K562 (cell line): ENCODE measurements around the gene B4GALNT3. TPM values are rescaled to one million over a fixed set of nuclear protein-coding genes. Genes with fewer than 3 reads are reported as not detected.

ENCODE experiments used
- ATAC-seq: fragments of 200-7000 bp; cut with Tn5 transposase; 3 replicates; pipeline ENCODE4 v1.9.1; 2020; ENCODE audit warnings: moderate library complexity
- BruUV-seq: library from RNA; stranded (reverse); fragments of 400-500 nt; replicated peaks from 2 replicates; lab custom pipeline; 2021; lab: Mats Ljungman, UMichigan
- CTCF ChIA-PET: fragments of 300-600 bp; formaldehyde crosslinking; extraction: SDS; loops from one replicate; lab custom pipeline; 2021; ENCODE audit warnings: low intra/inter-chr PET ratio; lab: Yijun Ruan, JAX
- POLR2A ChIA-PET: fragments of 300-600, 350-650 bp; sonication (Branson Sonifier 250); formaldehyde crosslinking; extraction: SDS; loops from one replicate; lab custom pipeline; 2021; ENCODE audit warnings: antibody characterized with exemption, inconsistent platforms; lab: Yijun Ruan, JAX
- DNase-seq, 4 experiments: peaks; one replicate each; pipeline versions ENCODE4 v3.0.0 to v3.0.0-alpha.2; 2011 to 2018; ENCODE audit warnings: low spot score in 3 of 4, mixed read lengths in 3 of 4; ENCODE audit errors: extremely low read depth in 1 of 4
- FAIRE-seq: peaks from 2 replicates; lab custom pipeline; 2011; peaks lifted over from hg19 to GRCh38; lab: Jason Lieb, UNC
- H2AFZ ChIP-seq: 2 replicates; pipeline ENCODE4 v1.6.0; 2011; ENCODE audit warnings: low read depth, low read length, control low read depth, inconsistent platforms
- H3K27ac ChIP-seq: fragments of 200-600 bp; 3 replicates; pipeline ENCODE4 v1.8.0; 2011; ENCODE audit warnings: low read depth, mild to moderate bottlenecking, control low read depth, inconsistent platforms, low read length, moderate library complexity, mixed read lengths; ENCODE audit errors: extremely low read depth
- H3K27me3 ChIP-seq, 2 experiments: fragments of 300-600 bp in 1 of 2; 2 replicates in 1 of 2; 3 replicates in 1 of 2; pipeline versions ENCODE4 v1.6.0 to v1.8.0; 2011; ENCODE audit warnings: inconsistent platforms in 2 of 2, low read length in 2 of 2, mild to moderate bottlenecking in 1 of 2, mixed read lengths in 1 of 2, moderate library complexity in 1 of 2; ENCODE audit not compliant: control insufficient read depth in 2 of 2, insufficient read depth in 2 of 2
- H3K36me3 ChIP-seq: fragments of 300-600 bp; 3 replicates; pipeline ENCODE4 v1.8.0; 2011; ENCODE audit warnings: mild to moderate bottlenecking, low read length, inconsistent platforms; ENCODE audit not compliant: control insufficient read depth, insufficient read depth
- H3K4me1 ChIP-seq, 2 experiments: fragments of 200-600 bp in 1 of 2; replicated peaks in 1 of 2; 2 replicates in 1 of 2; 3 replicates in 1 of 2; pipeline versions ENCODE4 v1.5.1 to v1.8.0; 2011; ENCODE audit warnings: inconsistent platforms in 2 of 2, low read length in 2 of 2, mild to moderate bottlenecking in 1 of 2, mixed read lengths in 1 of 2, moderate library complexity in 1 of 2; ENCODE audit not compliant: control insufficient read depth in 2 of 2, insufficient read depth in 2 of 2
- H3K4me2 ChIP-seq: 2 replicates; pipeline ENCODE4 v1.6.1; 2011; ENCODE audit warnings: low read length, control low read depth, inconsistent platforms, mixed read lengths; ENCODE audit not compliant: insufficient read depth
- H3K4me3 ChIP-seq: fragments of 200-600 bp; sonication (generic), shearing (Covaris generic); 2 replicates; pipeline ENCODE4 v1.5.1; 2016; ENCODE audit warnings: control low read depth, inconsistent platforms
- H3K79me2 ChIP-seq: fragments of 200-600 bp; 3 replicates; pipeline ENCODE4 v1.8.0; 2011; ENCODE audit warnings: low read length, inconsistent platforms; ENCODE audit not compliant: control insufficient read depth, insufficient read depth
- H3K9ac ChIP-seq, 2 experiments: 2 replicates each; pipeline versions ENCODE4 v1.6.0 to v1.6.1; 2011; ENCODE audit warnings: low read depth in 2 of 2, low read length in 2 of 2, control low read depth in 1 of 2, inconsistent platforms in 1 of 2, mild to moderate bottlenecking in 1 of 2, mixed read lengths in 1 of 2; ENCODE audit not compliant: insufficient read depth in 1 of 2
- H3K9me1 ChIP-seq: one replicate; pipeline ENCODE4 v1.6.0; 2011; ENCODE audit warnings: inconsistent platforms, mild to moderate bottlenecking, low read length, moderate library complexity; ENCODE audit not compliant: control insufficient read depth, insufficient read depth
- H3K9me3 ChIP-seq: replicated peaks from 2 replicates; pipeline ENCODE4 v1.5.1; 2011; ENCODE audit warnings: low read depth, low read length, inconsistent platforms; ENCODE audit not compliant: control insufficient read depth, insufficient read depth
- H4K20me1 ChIP-seq: replicated peaks from 2 replicates; pipeline ENCODE4 v1.6.1; 2011; ENCODE audit warnings: low read length, inconsistent platforms, mixed read lengths; ENCODE audit not compliant: control insufficient read depth, insufficient read depth
- ASH1L ChIP-seq: fragments of 450-650 bp; IDR thresholded peaks from 2 replicates; pipeline ENCODE4 v1.6.1; 2018; ENCODE audit warnings: borderline replicate concordance, mild to moderate bottlenecking, low read depth; ENCODE audit not compliant: partially characterized antibody
- GTF2A2 ChIP-seq: IDR thresholded peaks from 2 replicates; pipeline ENCODE4 v1.6.1; 2016; ENCODE audit warnings: mild to moderate bottlenecking, missing genetic modification characterization, missing compliant biosample characterization
- ILF3 ChIP-seq: fragments of 450-650 bp; IDR thresholded peaks from 2 replicates; pipeline ENCODE4 v1.6.1; 2018; ENCODE audit warnings: antibody characterized with exemption, mild to moderate bottlenecking, moderate library complexity, borderline replicate concordance
- NEUROD1 ChIP-seq: fragments of 150-350 bp; IDR thresholded peaks from 2 replicates; pipeline ENCODE4 v1.6.1; 2014; ENCODE audit warnings: borderline replicate concordance, low read length, low read depth; ENCODE audit not compliant: partially characterized antibody
- NR1H2 ChIP-seq: sonication (generic); formaldehyde crosslinking; IDR thresholded peaks from 2 replicates; pipeline ENCODE4 v1.4.0; 2020; ENCODE audit warnings: mild to moderate bottlenecking, missing genetic modification reagents
- PTTG1 ChIP-seq: fragments of 450-650 bp; IDR thresholded peaks from 2 replicates; pipeline ENCODE4 v1.6.1; 2016; ENCODE audit warnings: low read depth, mild to moderate bottlenecking, missing genetic modification characterization, missing compliant biosample characterization
- SIN3A ChIP-seq, 2 experiments: fragments of 150-350 bp in 1 of 2; IDR thresholded peaks; 2 replicates each; pipeline ENCODE4 v1.6.1; 2011 to 2016; ENCODE audit warnings: borderline replicate concordance in 2 of 2, low read depth in 2 of 2, low read length in 2 of 2, mild to moderate bottlenecking in 2 of 2, moderate library complexity in 2 of 2; ENCODE audit not compliant: control insufficient read depth in 1 of 2
- SMAD1 ChIP-seq: fragments of 150-350 bp; IDR thresholded peaks from 2 replicates; pipeline ENCODE4 v1.6.1; 2014; ENCODE audit warnings: low read length, low read depth; ENCODE audit not compliant: partially characterized antibody
- SREBF2 ChIP-seq: sonication (generic); formaldehyde crosslinking; IDR thresholded peaks from 2 replicates; pipeline ENCODE4 v1.4.0; 2020; ENCODE audit warnings: mild to moderate bottlenecking, missing genetic modification reagents
- TRIM24 ChIP-seq, 2 experiments: fragments of 450-650 bp; IDR thresholded peaks; 2 replicates each; pipeline ENCODE4 v1.6.1; 2016
- ZFPM2 ChIP-seq: fragments of 250-450 bp; sonication (Bioruptor Pico); IDR thresholded peaks from 2 replicates; pipeline ENCODE4 v1.5.1; 2022; ENCODE audit warnings: mild to moderate bottlenecking
- ZFX ChIP-seq: sonication (generic); formaldehyde crosslinking; IDR thresholded peaks from 2 replicates; pipeline ENCODE4 v1.8.0; 2022; ENCODE audit warnings: mild to moderate bottlenecking, missing genetic modification reagents, moderate library complexity
- ZNF134 ChIP-seq: fragments of 250-450 bp; sonication (Bioruptor Pico); conservative IDR thresholded peaks from 2 replicates; pipeline ENCODE4 v1.4.0; 2020
- ZNF274 ChIP-seq: IDR thresholded peaks from 2 replicates; pipeline ENCODE4 v1.6.1; 2011; ENCODE audit warnings: low read depth, mild to moderate bottlenecking, low read length, moderate library complexity, borderline replicate concordance
- ZNF354B ChIP-seq: fragments of 250-450 bp; sonication (Bioruptor Pico); IDR thresholded peaks from 2 replicates; pipeline ENCODE4 v1.4.0; 2020
- ZNF384 ChIP-seq: IDR thresholded peaks from 2 replicates; pipeline ENCODE4 v1.6.1; 2012; ENCODE audit warnings: low read depth, low read length, improper control_type of control experiment
- ZNF445 ChIP-seq: fragments of 250-450 bp; sonication (Bioruptor Pico); IDR thresholded peaks from 2 replicates; pipeline ENCODE4 v1.4.0; 2020; ENCODE audit warnings: low read depth, mild to moderate bottlenecking, moderate library complexity
- WGBS: fragments of 100-300 bp; shearing (Covaris generic); methylation state at CpG from one replicate; pipeline ENCODE4 v1.1.6; 2016; ENCODE audit warnings: low coverage, mixed read lengths; ENCODE audit not compliant: insufficient coverage; ENCODE audit errors: missing lambda C conversion rate; 5-methylcytosine and 5-hydroxymethylcytosine counted together
- in situ Hi-C: fragments of 300-500 bp; cut with MboI; formaldehyde crosslinking; loops from 4 replicates; pipeline ENCODE4 v1.15.0; 2018; ENCODE audit warnings: inconsistent platforms, mixed read lengths
- intact Hi-C: fragments of 100-400 bp; cut with micrococcal nuclease; formaldehyde crosslinking; loops from 2 replicates; pipeline ENCODE4 v1.14.2; 2022
- polyA plus RNA-seq, 8 experiments: library from polyadenylated mRNA; depleted of rRNA in 4 of 8; stranded (reverse) in 5 of 8; unstranded in 3 of 8; fragments of >200 nt; fragmentation: Nextera tagmentation in 2 of 8; fragmentation: Illumina TruSeq in 1 of 8; extraction: Ambion mirVana in 2 of 8; extraction: Trizol in 1 of 8; gene quantifications; 2 replicates each; pipeline versions ENCODE4 v1.2.1 to v1.2.3, GENCODE V29; 2011 to 2014; ENCODE audit warnings: inconsistent platforms in 1 of 8, missing spikeins in 1 of 8
- total RNA-seq, 7 experiments: library from RNA; depleted of rRNA in 6 of 7; stranded (reverse); fragments of >200 nt in 6 of 7; fragmentation: Illumina TruSeq in 2 of 7; extraction: Trizol in 2 of 7; gene quantifications; 2 replicates each; pipeline versions ENCODE4 v1.2.1 to v1.2.3, GENCODE V29; 2011 to 2021; ENCODE audit warnings: low replicate concordance in 1 of 7
- TF ChIP-seq, protein P1 (sequence below): fragments of 200-400 bp; formaldehyde crosslinking; IDR thresholded peaks from 2 replicates; pipeline ENCODE4 v1.6.1; 2017; ENCODE audit warnings: mild to moderate bottlenecking, low read depth, low read length, moderate library complexity
- TF ChIP-seq, protein P2 (sequence below): fragments of 450-650 bp; formaldehyde crosslinking; IDR thresholded peaks from 2 replicates; pipeline ENCODE4 v1.4.0; 2020; ENCODE audit warnings: mild to moderate bottlenecking, moderate library complexity

B4GALNT3 gene
- total and polyA plus RNA-seq, 9 of the 15 experiments (the other 6 are each of a cell fraction or from before 2014, with no cell fraction given): 0.04 to 0.36 (median 0.10) TPM; not detected in 6

DNA sequence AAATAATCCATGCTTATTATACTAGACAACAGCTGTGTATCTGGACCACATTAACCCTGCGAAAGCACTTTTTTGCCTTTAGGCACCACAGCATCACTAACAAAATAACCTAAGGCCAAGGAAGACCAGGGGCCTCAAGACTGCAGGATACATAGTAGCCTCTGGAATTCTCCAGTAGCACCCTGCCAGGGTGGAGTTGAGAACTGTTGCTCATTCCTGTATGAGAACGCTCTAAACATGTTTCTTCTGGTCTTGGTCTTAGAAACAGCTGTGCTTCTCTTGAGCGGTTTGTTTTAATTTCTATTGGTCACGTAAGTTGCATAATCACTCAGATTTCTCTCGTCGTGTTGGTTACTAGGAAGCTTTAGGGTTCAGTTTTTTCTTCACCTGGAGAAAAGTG lies 7.9 kb downstream of the B4GALNT3 start:
- Histone ChIP-seq H3K9me3 (no peaks in the 10 kb centered on the region), H3K4me2 (no peak overlapping the region), H2AFZ (no peak overlapping the region), H3K27ac (no peak overlapping the region), H3K79me2 (no peaks in the 10 kb centered on the region), H3K9ac (no peak overlapping the region), H3K36me3 (no peaks in the 10 kb centered on the region), H3K27me3 (peaks cover 10 to 39% of the 10 kb centered on the region in 2 experiments; a peak in 4 of 5 replicates), H3K4me3 (no peak overlapping the region), H4K20me1 (no peaks in the 10 kb centered on the region), H3K4me1 (no peaks in the 10 kb centered on the region; a peak in 1 of 5 replicates), H3K9me1 (no peaks in the 10 kb centered on the region)
- ATAC-seq (no peak), FAIRE-seq (no peak), DNase-seq (no peak)
- TF ChIP-seq ZFX (no peak), ASH1L (no peak), GTF2A2 (tag) (no peak), ZNF274 (no peak), NEUROD1 (no peak), SIN3A (IDR thresholded peaks at IDR 0.05; ENCODE audit: borderline replicate concordance in 2 of 2, control insufficient read depth in 1 of 2, low read depth in 2 of 2, low read length in 2 of 2) (no peak), ZNF445 (CRISPR knock-in tag) (no peak), TRIM24 (IDR thresholded peaks at IDR 0.05) (no peak), ZNF384 (no peak), ZFPM2 (CRISPR knock-in tag) (no peak), PTTG1 (tag) (no peak), ZNF134 (CRISPR knock-in tag) (no peak), NR1H2 (no peak), ZNF354B (no peak), SREBF2 (CRISPR knock-in tag) (no peak), ILF3 (no peak), SMAD1 (no peak)
- TF ChIP-seq, protein P1, sequence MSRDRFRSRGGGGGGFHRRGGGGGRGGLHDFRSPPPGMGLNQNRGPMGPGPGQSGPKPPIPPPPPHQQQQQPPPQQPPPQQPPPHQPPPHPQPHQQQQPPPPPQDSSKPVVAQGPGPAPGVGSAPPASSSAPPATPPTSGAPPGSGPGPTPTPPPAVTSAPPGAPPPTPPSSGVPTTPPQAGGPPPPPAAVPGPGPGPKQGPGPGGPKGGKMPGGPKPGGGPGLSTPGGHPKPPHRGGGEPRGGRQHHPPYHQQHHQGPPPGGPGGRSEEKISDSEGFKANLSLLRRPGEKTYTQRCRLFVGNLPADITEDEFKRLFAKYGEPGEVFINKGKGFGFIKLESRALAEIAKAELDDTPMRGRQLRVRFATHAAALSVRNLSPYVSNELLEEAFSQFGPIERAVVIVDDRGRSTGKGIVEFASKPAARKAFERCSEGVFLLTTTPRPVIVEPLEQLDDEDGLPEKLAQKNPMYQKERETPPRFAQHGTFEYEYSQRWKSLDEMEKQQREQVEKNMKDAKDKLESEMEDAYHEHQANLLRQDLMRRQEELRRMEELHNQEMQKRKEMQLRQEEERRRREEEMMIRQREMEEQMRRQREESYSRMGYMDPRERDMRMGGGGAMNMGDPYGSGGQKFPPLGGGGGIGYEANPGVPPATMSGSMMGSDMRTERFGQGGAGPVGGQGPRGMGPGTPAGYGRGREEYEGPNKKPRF: no peak
- TF ChIP-seq, protein P2, sequence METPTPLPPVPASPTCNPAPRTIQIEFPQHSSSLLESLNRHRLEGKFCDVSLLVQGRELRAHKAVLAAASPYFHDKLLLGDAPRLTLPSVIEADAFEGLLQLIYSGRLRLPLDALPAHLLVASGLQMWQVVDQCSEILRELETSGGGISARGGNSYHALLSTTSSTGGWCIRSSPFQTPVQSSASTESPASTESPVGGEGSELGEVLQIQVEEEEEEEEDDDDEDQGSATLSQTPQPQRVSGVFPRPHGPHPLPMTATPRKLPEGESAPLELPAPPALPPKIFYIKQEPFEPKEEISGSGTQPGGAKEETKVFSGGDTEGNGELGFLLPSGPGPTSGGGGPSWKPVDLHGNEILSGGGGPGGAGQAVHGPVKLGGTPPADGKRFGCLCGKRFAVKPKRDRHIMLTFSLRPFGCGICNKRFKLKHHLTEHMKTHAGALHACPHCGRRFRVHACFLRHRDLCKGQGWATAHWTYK (CRISPR knock-in tag): no peak
- ChIA-PET CTCF (no interaction called here), POLR2A (no interaction called here)
- intact Hi-C loops (no loop called here), in situ Hi-C loops (no loop called here)
- WGBS: 23% methylated on average over 6 of the region's 6 CpGs
- BruUV-seq: no TSS peak
